Measurements from ENCODE around the gene TMEM135.

DNA sequence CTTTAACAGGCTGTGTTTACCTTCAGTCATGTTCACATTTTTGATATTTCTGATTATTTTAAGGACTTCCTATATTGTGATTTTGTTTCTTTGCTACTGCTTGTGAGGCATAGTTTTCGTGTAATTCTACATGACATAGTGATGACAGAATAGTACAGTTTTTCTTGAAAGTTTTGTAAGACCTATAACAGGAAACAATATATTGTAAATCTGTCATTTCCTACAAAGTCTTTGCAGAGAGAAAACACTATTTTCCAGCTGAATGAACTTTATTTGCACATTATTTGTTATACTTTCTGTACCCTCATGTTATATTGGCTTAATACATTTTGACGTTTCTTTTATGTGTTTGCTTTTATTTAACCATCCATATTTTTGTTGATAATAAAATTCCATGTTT is 191.1 kb downstream of the TMEM135 start:
- TF ChIP-seq, protein P1, sequence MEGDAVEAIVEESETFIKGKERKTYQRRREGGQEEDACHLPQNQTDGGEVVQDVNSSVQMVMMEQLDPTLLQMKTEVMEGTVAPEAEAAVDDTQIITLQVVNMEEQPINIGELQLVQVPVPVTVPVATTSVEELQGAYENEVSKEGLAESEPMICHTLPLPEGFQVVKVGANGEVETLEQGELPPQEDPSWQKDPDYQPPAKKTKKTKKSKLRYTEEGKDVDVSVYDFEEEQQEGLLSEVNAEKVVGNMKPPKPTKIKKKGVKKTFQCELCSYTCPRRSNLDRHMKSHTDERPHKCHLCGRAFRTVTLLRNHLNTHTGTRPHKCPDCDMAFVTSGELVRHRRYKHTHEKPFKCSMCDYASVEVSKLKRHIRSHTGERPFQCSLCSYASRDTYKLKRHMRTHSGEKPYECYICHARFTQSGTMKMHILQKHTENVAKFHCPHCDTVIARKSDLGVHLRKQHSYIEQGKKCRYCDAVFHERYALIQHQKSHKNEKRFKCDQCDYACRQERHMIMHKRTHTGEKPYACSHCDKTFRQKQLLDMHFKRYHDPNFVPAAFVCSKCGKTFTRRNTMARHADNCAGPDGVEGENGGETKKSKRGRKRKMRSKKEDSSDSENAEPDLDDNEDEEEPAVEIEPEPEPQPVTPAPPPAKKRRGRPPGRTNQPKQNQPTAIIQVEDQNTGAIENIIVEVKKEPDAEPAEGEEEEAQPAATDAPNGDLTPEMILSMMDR (IDR thresholded peaks at IDR 0.05): no peak
- TF ChIP-seq EZH2 (IDR thresholded peaks at IDR 0.05; ENCODE audit: borderline replicate concordance, insufficient read depth, low read depth, low read length, poor library complexity, severe bottlenecking): no peak
